Measurements from ENCODE around the gene KIF1B. TPM values are rescaled to one million over a fixed set of nuclear protein-coding genes. Genes with fewer than 3 reads are reported as not detected.

KIF1B gene
- total RNA-seq, 6 experiments from 2014 or later: 21.7 to 29.4 (median 23.2) TPM

- no peaks in the 10 kb centered on the region for H3K27me3 ChIP-seq
- H3K9me3 ChIP-seq: no peaks in the 10 kb centered on the region
- intact Hi-C loops (cut with DNase I): no loop called here
- H3K27ac ChIP-seq: peak overlapping the region in 2 of 3 donors; percentile 47 to 48
- H3K4me3 ChIP-seq: no peak overlapping the region
- TF ChIP-seq, protein P1, sequence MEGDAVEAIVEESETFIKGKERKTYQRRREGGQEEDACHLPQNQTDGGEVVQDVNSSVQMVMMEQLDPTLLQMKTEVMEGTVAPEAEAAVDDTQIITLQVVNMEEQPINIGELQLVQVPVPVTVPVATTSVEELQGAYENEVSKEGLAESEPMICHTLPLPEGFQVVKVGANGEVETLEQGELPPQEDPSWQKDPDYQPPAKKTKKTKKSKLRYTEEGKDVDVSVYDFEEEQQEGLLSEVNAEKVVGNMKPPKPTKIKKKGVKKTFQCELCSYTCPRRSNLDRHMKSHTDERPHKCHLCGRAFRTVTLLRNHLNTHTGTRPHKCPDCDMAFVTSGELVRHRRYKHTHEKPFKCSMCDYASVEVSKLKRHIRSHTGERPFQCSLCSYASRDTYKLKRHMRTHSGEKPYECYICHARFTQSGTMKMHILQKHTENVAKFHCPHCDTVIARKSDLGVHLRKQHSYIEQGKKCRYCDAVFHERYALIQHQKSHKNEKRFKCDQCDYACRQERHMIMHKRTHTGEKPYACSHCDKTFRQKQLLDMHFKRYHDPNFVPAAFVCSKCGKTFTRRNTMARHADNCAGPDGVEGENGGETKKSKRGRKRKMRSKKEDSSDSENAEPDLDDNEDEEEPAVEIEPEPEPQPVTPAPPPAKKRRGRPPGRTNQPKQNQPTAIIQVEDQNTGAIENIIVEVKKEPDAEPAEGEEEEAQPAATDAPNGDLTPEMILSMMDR (IDR thresholded peaks at IDR 0.05): no peak
- H3K4me1 ChIP-seq: peaks cover 0 to 23% (median 11%) of the 10 kb centered on the region in 4 donors
- peaks cover 0 to 24% (median 5%) of the 10 kb centered on the region in 4 donors for H3K36me3 ChIP-seq
- ATAC-seq: peak; percentile 63 to 81 (median 72)
- WGBS (ENCODE audit: insufficient coverage, low coverage, low lambda C conversion rate, missing lambda C conversion rate): 19% methylated on average over 2 of the region's 6 CpGs
- no peak for DNase-seq
Measured at GRCh38 chr1:10287023-10287645, 76.8 kb downstream of the KIF1B start.

GRCh38 chr1:10288029-10288615, 77.8 kb downstream of the KIF1B start:
- ATAC-seq (no peak), DNase-seq (no peak)
- Histone ChIP-seq H3K27me3 (no peaks in the 10 kb centered on the region), H3K27ac (no peak overlapping the region), H3K4me3 (no peak overlapping the region), H3K36me3 (peaks cover 0 to 16% (median 2%) of the 10 kb centered on the region in 4 donors), H3K9me3 (no peaks in the 10 kb centered on the region), H3K4me1 (peaks cover 0 to 26% (median 11%) of the 10 kb centered on the region in 4 donors)
- intact Hi-C loops (cut with DNase I): no loop called here
- 86% methylated on average over 3 of the region's 3 CpGs for WGBS (ENCODE audit: insufficient coverage, low coverage, low lambda C conversion rate, missing lambda C conversion rate)
- TF ChIP-seq, protein P1 (IDR thresholded peaks at IDR 0.05): no peak
- no peak for TF ChIP-seq POLR2A (IDR thresholded peaks at IDR 0.05)

GRCh38 chr1:10291705-10292104, 81.3 kb downstream of the KIF1B start:
- WGBS (ENCODE audit: insufficient coverage, low coverage, low lambda C conversion rate, missing lambda C conversion rate): 19% methylated on average over 1 of the region's 1 CpG
- peaks cover 5 to 23% (median 9%) of the 10 kb centered on the region in 4 donors for H3K36me3 ChIP-seq
- H3K4me1 ChIP-seq: peaks cover 0 to 21% (median 8%) of the 10 kb centered on the region in 4 donors
- peak overlapping the region; percentile 47 to 92 (median 59) for H3K27ac ChIP-seq
- DNase-seq (no peak), ATAC-seq (no peak)
- no peak overlapping the region for H3K4me3 ChIP-seq
- H3K9me3 ChIP-seq: no peaks in the 10 kb centered on the region
- TF ChIP-seq POLR2A (IDR thresholded peaks at IDR 0.05): no peak
- TF ChIP-seq, protein P1 (IDR thresholded peaks at IDR 0.05): no peak
- H3K27me3 ChIP-seq: no peaks in the 10 kb centered on the region
- intact Hi-C loops (cut with DNase I): no loop called here

DNA sequence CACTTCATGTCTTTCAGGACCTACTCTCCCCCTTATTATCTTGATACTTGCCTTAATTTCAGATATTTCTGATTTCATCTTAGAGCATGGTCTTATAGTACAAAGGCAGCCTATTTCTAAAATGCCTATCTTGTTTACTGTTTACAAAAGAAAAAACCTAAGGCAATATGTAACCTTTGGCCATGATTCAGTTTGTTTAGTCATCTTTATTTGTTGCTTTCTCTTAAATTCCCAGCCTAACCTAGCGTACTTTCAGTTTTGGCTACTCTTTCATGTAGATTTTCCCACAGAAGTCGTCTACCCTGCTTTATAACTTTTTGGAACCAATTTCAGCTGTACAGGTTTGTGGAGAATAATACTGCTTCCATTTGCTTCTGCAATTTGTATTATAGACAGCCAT, 81.8 kb downstream of the KIF1B start:
- H3K4me1 ChIP-seq: peaks cover 0 to 16% (median 6%) of the 10 kb centered on the region in 4 donors
- H3K9me3 ChIP-seq: no peaks in the 10 kb centered on the region
- TF ChIP-seq, protein P1 (IDR thresholded peaks at IDR 0.05): no peak
- no peak for TF ChIP-seq POLR2A (IDR thresholded peaks at IDR 0.05)
- H3K36me3 ChIP-seq: peaks cover 5 to 28% (median 12%) of the 10 kb centered on the region in 4 donors
- no peaks in the 10 kb centered on the region for H3K27me3 ChIP-seq
- H3K27ac ChIP-seq: peak overlapping the region; percentile 47 to 92 (median 59)
- 33% methylated on average over 2 of the region's 2 CpGs for WGBS (ENCODE audit: insufficient coverage, low coverage, low lambda C conversion rate, missing lambda C conversion rate)
- ATAC-seq: peak; percentile 80 to 90 (median 86)
- intact Hi-C loops (cut with DNase I): no loop called here
- H3K4me3 ChIP-seq: peak overlapping the region in 1 of 3 donors; percentile 1
- DNase-seq: no peak

Measured in right lobe of liver (tissue), 6 donors.